HepG2 (cell line): ENCODE results near the gene CNNM4. TPM values are rescaled to one million over a fixed set of nuclear protein-coding genes. Genes with fewer than 3 reads are reported as not detected.

Experiments used
- GMEB1 ChIP-seq: sonication (generic); formaldehyde crosslinking; IDR thresholded peaks from 2 replicates; pipeline ENCODE4 v1.5.1; 2020; ENCODE audit warnings: missing genetic modification reagents, mild to moderate bottlenecking, borderline replicate concordance
- HNRNPL ChIP-seq: fragments of 200-400 bp; formaldehyde crosslinking; IDR thresholded peaks from 2 replicates; pipeline ENCODE4 v1.6.1; 2017; ENCODE audit warnings: mild to moderate bottlenecking, low read depth, low read length
- IKZF5 ChIP-seq: IDR thresholded peaks from 2 replicates; pipeline ENCODE4 v1.6.1; 2018; ENCODE audit warnings: missing genetic modification reagents, mild to moderate bottlenecking, missing compliant biosample characterization
- IRF9 ChIP-seq: sonication (generic); formaldehyde crosslinking; IDR thresholded peaks from 2 replicates; pipeline ENCODE4 v1.8.0; 2022; ENCODE audit warnings: missing genetic modification reagents, mild to moderate bottlenecking, borderline replicate concordance
- KLF13 ChIP-seq: sonication (generic); formaldehyde crosslinking; IDR thresholded peaks from 2 replicates; pipeline ENCODE4 v1.4.0; 2020; ENCODE audit warnings: mild to moderate bottlenecking, missing genetic modification reagents
- MED1 ChIP-seq: sonication (generic); formaldehyde crosslinking; IDR thresholded peaks from 2 replicates; pipeline ENCODE4 v1.4.0; 2020; ENCODE audit warnings: missing genetic modification reagents
- RXRA ChIP-seq: sonication (generic); formaldehyde crosslinking; IDR thresholded peaks from 2 replicates; pipeline ENCODE4 v1.5.1; 2020; ENCODE audit warnings: missing genetic modification reagents
- SPEN ChIP-seq: sonication (generic); formaldehyde crosslinking; IDR thresholded peaks from 2 replicates; pipeline ENCODE4 v1.5.1; 2020; ENCODE audit warnings: low read depth, mild to moderate bottlenecking, missing genetic modification reagents
- TEAD3 ChIP-seq: optimal IDR thresholded peaks from 2 replicates; pipeline ENCODE3; 2016; ENCODE audit warnings: borderline replicate concordance
- ZIK1 ChIP-seq: sonication (generic); formaldehyde crosslinking; IDR thresholded peaks from 2 replicates; pipeline ENCODE4 v1.5.0; 2020; ENCODE audit warnings: mild to moderate bottlenecking, low read depth, missing genetic modification reagents, borderline replicate concordance
- ZNF318 ChIP-seq: sonication (generic); formaldehyde crosslinking; IDR thresholded peaks from 2 replicates; pipeline ENCODE4 v1.4.0; 2020; ENCODE audit warnings: mild to moderate bottlenecking, missing genetic modification reagents
- ZNF362 ChIP-seq: sonication (generic); formaldehyde crosslinking; IDR thresholded peaks from 2 replicates; pipeline ENCODE4 v1.4.0; 2020; ENCODE audit warnings: missing genetic modification reagents, mild to moderate bottlenecking, borderline replicate concordance
- ZNF367 ChIP-seq: sonication (generic); formaldehyde crosslinking; IDR thresholded peaks from 2 replicates; pipeline ENCODE4 v1.4.0; 2020; ENCODE audit warnings: missing genetic modification reagents, borderline replicate concordance
- polyA plus RNA-seq, 8 experiments: library from polyadenylated mRNA; depleted of rRNA in 3 of 8; stranded (reverse) in 7 of 8; unstranded in 1 of 8; fragments of >200 nt; fragmentation: Illumina TruSeq in 4 of 8; extraction: Trizol in 4 of 8; gene quantifications; 2 replicates each; pipeline versions ENCODE4 v1.2.1 to v1.2.3, GENCODE V29; 2011 to 2016; ENCODE audit warnings: low read depth in 4 of 8, missing spikeins in 1 of 8, mixed read lengths in 1 of 8; ENCODE audit not compliant: insufficient read depth in 1 of 8
- total RNA-seq, 5 experiments: library from RNA; depleted of rRNA; stranded (reverse); fragments of >200 nt; fragmentation: Illumina TruSeq; extraction: Trizol; gene quantifications; 2 replicates each; pipeline ENCODE4 v1.2.3, GENCODE V29; 2016; ENCODE audit warnings: low read depth in 1 of 5

CNNM4 gene
- total and polyA plus RNA-seq, 2 of the 13 experiments (the other 11 are each of a cell fraction or from before 2014, with no cell fraction given) = 5.9 to 8.4 TPM

GRCh38 chr2:96760986-96761832, 507 bp downstream of the CNNM4 start (continued):
- TF ChIP-seq ZNF318 (CRISPR knock-in tag) = peak; percentile 93; the same call in 1 of the 2 replicates
- peak; percentile 92 for TF ChIP-seq ZIK1 (CRISPR knock-in tag)
- 0 out of 2 replicates have a peak, but pooled peaks have one; percentile 8 for TF ChIP-seq GMEB1
- TF ChIP-seq MED1 = peak; percentile 18; the same call in 1 of the 2 replicates
- TF ChIP-seq RXRA (CRISPR knock-in tag) = peak; percentile 68; the same call in 1 of the 2 replicates
- TF ChIP-seq IKZF5 (CRISPR knock-in tag) = peak; percentile 43; the same call in 1 of the 2 replicates
- TF ChIP-seq KLF13 (CRISPR knock-in tag) = peak; percentile 91; the same call in 1 of the 2 replicates
- TF ChIP-seq HNRNPL = peak; percentile 94
- TF ChIP-seq TEAD3 (CRISPR knock-in tag) = peak; percentile 27
- TF ChIP-seq ZNF367 (CRISPR knock-in tag) = 0 out of 2 replicates have a peak, but pooled peaks have one; percentile 59
- TF ChIP-seq SPEN = no peak
- TF ChIP-seq IRF9 (CRISPR knock-in tag) = peak; percentile 78; the same call in 1 of the 2 replicates
- peak; percentile 35; the same call in 1 of the 2 replicates for TF ChIP-seq ZNF362 (CRISPR knock-in tag)
